Neural cell (in vitro differentiated cells): ENCODE results near the gene NUBP2.

Experiments used
- CTCF ChIP-seq: fragments of 450-650 bp; IDR thresholded peaks from 2 replicates; pipeline ENCODE4 v1.5.1; 2014; ENCODE audit warnings: antibody characterized with exemption, mild to moderate bottlenecking, moderate library complexity; ENCODE audit not compliant: poor library complexity, severe bottlenecking
- EP300 ChIP-seq: fragments of 450-650 bp; conservative IDR thresholded peaks from 2 replicates; pipeline ENCODE4 v1.6.1; 2014; ENCODE audit warnings: antibody characterized with exemption, mild to moderate bottlenecking, moderate library complexity; ENCODE audit not compliant: poor library complexity, severe bottlenecking
- EZH2 ChIP-seq: fragments of 200-600, 300-800 bp; shearing (Covaris generic), sonication (generic); IDR thresholded peaks from 2 replicates; pipeline ENCODE4 v1.6.1; 2014; ENCODE audit warnings: antibody characterized with exemption, low read length, borderline replicate concordance, mild to moderate bottlenecking; ENCODE audit not compliant: insufficient read depth, poor library complexity, severe bottlenecking
- POLR2AphosphoS5 ChIP-seq: IDR thresholded peaks from 2 replicates; pipeline ENCODE4 v1.6.1; 2012
- SMC3 ChIP-seq: fragments of 450-650 bp; conservative IDR thresholded peaks from 2 replicates; pipeline ENCODE4 v1.6.1; 2014; ENCODE audit warnings: antibody characterized with exemption, mild to moderate bottlenecking, moderate library complexity; ENCODE audit not compliant: poor library complexity

- TF ChIP-seq POLR2AphosphoS5 (no peak), SMC3 (no peak), CTCF (no peak), EP300 (no peak), EZH2 (no peak)
Measured at GRCh38 chr16:1745900-1746692, 36.7 kb upstream of the NUBP2 start.
